NCI-H128 (cell line): ENCODE measurements around the gene FYB1.

Source experiments
- DNase-seq: peaks from one replicate; lab custom pipeline; 2025; ENCODE audit not compliant: unreplicated experiment; lab: John Stamatoyannopoulos, UW

The FYB1 gene

GRCh38 chr5:39131210-39132127 lies 87.9 kb downstream of the FYB1 start:
- no peak for DNase-seq

- no peak for DNase-seq
Measured at GRCh38 chr5:39130716-39131115, 88.6 kb downstream of the FYB1 start.

GRCh38 chr5:39121922-39122321 lies 97.4 kb downstream of the FYB1 start:
- no peak for DNase-seq

- DNase-seq, result no peak
Measured at GRCh38 chr5:39121315-39121714, 98.0 kb downstream of the FYB1 start.

DNA sequence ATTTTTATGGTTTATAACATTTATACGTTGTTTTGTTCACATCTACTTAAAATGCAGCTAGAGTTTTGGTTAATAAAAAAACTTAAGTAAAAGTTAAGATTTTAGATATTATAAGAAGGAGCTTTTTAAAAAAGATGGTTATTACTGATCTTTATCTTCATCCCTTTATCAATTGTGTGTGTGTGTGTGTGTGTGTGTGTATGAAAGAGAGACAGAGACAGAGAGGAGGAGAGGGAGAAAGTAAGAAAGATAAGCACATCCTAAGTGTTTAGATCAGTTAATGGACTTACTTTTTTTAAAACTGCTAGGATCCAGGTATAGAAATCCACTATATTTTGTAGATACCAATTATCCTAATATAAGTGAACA lies 99.3 kb downstream of the FYB1 start:
- no peak for DNase-seq

GRCh38 chr5:39119404-39120051 lies 99.8 kb downstream of the FYB1 start:
- DNase-seq, result no peak

GRCh38 chr5:39118638-39119037 lies 100.7 kb downstream of the FYB1 start:
- DNase-seq, result no peak

- no peak for DNase-seq
Measured at GRCh38 chr5:39117401-39117800, 102.0 kb downstream of the FYB1 start.

- no peak for DNase-seq
Measured at GRCh38 chr5:39116344-39117170, 102.8 kb downstream of the FYB1 start.

DNA sequence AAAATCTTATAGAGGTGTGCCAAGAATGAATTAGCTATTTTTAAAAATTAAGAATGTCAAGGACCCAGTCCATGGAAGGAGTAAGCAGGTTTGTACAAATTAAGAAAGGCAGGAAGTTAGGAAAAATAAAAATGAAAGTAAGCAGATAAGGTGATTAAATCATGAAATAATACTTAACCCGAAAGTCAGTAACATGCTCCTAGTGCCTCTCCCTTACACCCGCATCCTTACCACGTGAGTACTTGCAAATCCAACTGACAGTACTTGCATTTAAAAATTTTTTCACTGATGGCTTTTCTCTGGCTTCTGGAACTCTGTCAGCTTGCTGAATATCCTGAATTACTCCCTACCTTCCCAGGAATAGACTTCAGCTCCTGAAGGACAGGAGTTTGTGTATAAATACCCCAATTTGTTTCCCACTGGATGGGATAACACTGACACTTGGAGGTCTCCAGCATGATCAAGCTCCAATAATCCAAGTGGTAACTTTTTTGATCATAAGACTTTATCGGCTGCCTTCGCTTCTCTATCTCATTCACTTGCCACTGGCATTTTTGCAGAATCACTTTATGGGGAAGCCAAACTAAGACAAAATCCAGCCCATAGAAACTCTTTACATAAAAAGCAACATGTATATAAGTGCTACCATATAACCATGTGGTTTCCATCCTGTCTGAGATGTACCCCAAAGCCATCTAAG lies 103.6 kb downstream of the FYB1 start:
- DNase-seq, result no peak

DNA sequence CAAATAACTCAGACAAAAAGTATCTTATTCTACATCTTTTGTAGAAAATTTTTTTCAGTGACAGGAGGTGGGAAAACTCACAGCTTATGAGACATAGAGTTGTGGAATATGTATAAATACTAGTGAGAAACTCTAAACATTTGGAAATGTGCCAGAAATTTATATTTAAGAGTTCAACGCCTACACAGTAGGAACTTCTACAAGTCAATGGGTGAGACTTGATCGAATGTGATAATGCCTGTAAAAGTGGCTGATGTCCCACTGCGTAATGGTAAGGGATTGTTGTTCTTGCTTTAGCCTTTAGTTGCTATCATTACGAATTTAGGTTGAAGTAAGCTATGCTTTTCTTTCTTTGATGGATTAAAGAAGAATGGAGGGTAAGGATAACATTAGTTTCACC lies 105.2 kb downstream of the FYB1 start:
- no peak for DNase-seq

DNA sequence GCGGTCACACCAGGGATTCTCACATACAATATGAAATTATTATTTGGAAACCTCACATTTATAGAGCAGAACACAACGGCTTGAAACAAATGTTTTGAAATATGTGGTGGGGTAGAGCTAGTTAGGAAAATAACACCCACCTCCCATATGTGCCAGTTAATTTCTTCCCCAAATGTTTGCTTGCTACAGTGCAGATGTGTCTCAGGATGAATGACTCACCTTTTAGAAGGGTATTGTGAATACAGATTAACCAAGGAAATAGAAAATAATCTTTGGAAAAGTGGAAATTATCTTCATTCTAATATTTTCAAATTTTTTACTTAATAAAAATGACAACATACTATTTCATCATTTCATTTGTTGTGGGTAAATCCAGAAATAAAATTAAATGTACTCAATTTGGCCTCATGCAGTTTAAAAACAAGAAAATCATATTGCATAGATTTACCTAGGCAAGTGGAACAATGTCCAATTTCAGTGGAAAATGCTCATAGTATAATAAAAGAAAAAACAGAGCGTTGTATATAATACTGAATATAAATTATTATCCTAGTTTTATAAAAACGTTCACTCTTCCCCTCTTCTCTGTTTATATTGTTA lies 105.9 kb downstream of the FYB1 start:
- DNase-seq, result no peak

GRCh38 chr5:39109606-39110005 lies 109.8 kb downstream of the FYB1 start:
- no peak for DNase-seq

- DNase-seq, result no peak
Measured at GRCh38 chr5:39108987-39109386, 110.4 kb downstream of the FYB1 start.

DNA sequence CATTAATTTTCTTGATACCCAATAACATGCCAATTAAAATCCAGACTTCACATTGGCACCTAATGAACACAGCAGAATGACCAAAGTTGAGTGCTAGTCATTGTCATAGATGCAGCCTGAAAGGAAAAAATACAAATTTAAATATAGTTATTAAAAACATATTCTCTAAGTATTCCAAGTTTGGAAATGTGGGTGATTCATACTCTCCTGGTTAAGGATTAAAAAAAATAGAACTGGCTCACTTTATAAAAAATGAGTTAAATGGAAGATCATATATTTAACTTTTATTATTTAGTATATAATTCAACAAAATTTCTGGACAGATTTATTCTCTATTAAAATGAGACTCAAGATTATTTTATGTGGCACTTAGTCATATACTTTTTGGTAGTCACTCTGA lies 112.0 kb downstream of the FYB1 start:
- no peak for DNase-seq

DNA sequence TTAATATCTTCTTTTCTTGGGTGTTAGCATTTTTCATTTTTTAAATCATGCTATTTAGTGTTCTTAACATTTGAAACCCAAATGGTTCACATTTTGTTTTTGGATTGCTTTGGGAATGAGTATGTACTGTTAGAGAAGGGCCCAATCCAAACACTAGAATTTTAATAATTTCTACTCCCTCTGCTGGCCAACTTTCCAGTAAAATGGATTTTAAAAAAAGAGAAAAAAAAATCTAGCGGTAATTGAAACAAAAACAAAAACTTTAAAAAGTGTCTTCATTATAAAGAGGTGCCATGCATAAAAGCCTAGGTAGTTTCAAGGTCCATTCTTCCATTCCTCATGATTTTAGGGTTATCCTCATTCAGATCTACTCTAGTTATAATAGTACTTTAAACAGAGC lies 113.0 kb downstream of the FYB1 start:
- DNase-seq, result no peak

DNA sequence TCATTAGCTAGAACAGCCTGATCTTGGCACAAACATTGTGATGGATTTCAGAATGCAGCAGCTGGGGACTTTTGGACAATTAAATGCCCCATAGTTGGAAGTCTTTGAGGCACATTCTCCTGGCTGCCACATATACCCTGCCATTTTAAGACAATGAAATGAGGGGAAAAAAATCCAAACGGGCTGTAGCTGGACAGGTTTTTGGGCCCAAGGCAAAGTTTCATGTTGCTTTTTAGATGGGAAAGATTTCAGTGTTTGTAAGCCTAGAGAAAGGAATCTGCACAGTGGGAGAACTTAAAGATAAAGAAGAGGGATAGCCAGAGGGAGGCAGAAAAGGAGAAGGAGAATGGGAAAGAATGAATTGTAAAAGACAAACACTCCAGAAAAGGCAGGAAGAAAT lies 115.1 kb downstream of the FYB1 start:
- no peak for DNase-seq

DNA sequence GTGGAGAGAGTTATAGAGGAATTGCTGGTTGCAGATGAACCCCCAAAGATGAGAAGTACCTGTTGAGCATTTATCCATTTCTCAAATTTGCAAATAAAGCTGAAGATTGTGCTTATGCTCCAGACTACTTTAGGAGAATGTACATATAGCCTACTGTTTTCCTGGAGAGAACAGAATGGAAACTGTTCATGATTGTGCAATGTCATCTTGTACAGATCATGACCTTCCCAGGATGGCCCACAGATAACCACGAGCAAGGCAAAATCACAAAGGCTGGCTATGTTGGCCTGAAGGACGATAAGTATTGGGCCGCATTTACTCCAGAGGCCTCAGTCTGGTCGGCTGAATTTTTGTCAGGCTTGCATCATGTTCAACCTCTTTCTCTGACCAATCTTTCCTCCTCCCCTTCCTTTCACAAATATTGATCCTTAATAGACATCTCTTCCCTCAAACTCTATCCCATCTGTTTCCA lies 116.6 kb downstream of the FYB1 start:
- DNase-seq, result no peak

GRCh38 chr5:39100851-39101396 lies 118.4 kb downstream of the FYB1 start:
- DNase-seq, result no peak

GRCh38 chr5:39100301-39100850 lies 119.0 kb downstream of the FYB1 start:
- DNase-seq, result no peak
